ENCODE data around the gene CREB3L2.

CREB3L2 gene

GRCh38 chr7:137898839-137899721, 102.8 kb downstream of the CREB3L2 start:
- H3K36me3 ChIP-seq (ENCODE audit: low read length), result no peaks in the 10 kb centered on the region
- no peak overlapping the region for H3K4me2 ChIP-seq (ENCODE audit: low read depth, low read length, poor library complexity, severe bottlenecking)
- no peaks in the 10 kb centered on the region for H3K9me2 ChIP-seq (replicated peaks; ENCODE audit: insufficient read depth, low read length)
- TF ChIP-seq EZH2phosphoT487 (conservative IDR thresholded peaks at IDR 0.05; ENCODE audit: low read length), result no peak
- TF ChIP-seq, protein P1, sequence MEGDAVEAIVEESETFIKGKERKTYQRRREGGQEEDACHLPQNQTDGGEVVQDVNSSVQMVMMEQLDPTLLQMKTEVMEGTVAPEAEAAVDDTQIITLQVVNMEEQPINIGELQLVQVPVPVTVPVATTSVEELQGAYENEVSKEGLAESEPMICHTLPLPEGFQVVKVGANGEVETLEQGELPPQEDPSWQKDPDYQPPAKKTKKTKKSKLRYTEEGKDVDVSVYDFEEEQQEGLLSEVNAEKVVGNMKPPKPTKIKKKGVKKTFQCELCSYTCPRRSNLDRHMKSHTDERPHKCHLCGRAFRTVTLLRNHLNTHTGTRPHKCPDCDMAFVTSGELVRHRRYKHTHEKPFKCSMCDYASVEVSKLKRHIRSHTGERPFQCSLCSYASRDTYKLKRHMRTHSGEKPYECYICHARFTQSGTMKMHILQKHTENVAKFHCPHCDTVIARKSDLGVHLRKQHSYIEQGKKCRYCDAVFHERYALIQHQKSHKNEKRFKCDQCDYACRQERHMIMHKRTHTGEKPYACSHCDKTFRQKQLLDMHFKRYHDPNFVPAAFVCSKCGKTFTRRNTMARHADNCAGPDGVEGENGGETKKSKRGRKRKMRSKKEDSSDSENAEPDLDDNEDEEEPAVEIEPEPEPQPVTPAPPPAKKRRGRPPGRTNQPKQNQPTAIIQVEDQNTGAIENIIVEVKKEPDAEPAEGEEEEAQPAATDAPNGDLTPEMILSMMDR (IDR thresholded peaks at IDR 0.05; ENCODE audit: insufficient read depth, low read length, poor library complexity, severe bottlenecking), result peak; percentile 33
- no peaks in the 10 kb centered on the region for H3K79me2 ChIP-seq (ENCODE audit: insufficient read depth, low read length)
- H3F3A ChIP-seq (ENCODE audit: insufficient read depth), result no peaks in the 10 kb centered on the region
- H3K9me3 ChIP-seq (ENCODE audit: insufficient read depth, low read length), result no peaks in the 10 kb centered on the region
- no peaks in the 10 kb centered on the region for H3K27me3 ChIP-seq (ENCODE audit: low read length)
- no peaks in the 10 kb centered on the region for H4K20me1 ChIP-seq (ENCODE audit: low read depth, low read length)
- no peak overlapping the region for H3K27ac ChIP-seq (ENCODE audit: low read depth, low read length)
- H2AFZ ChIP-seq (ENCODE audit: low read depth, low read length, severe bottlenecking), result no peak overlapping the region
- no peak overlapping the region for H3K9ac ChIP-seq (ENCODE audit: low read length)
- H3K4me3 ChIP-seq (ENCODE audit: insufficient read depth, low read length, poor library complexity, severe bottlenecking), result no peak overlapping the region

GRCh38 chr7:137895301-137896221, 106.3 kb downstream of the CREB3L2 start:
- Histone ChIP-seq H3K36me3 (ENCODE audit: low read length) (no peaks in the 10 kb centered on the region), H3K9ac (ENCODE audit: low read length) (no peak overlapping the region), H3K79me2 (ENCODE audit: insufficient read depth, low read length) (no peaks in the 10 kb centered on the region), H3K27me3 (ENCODE audit: low read length) (no peaks in the 10 kb centered on the region), H4K20me1 (ENCODE audit: low read depth, low read length) (no peaks in the 10 kb centered on the region), H3K4me2 (ENCODE audit: low read depth, low read length, poor library complexity, severe bottlenecking) (no peak overlapping the region), H3K4me3 (ENCODE audit: insufficient read depth, low read length, poor library complexity, severe bottlenecking) (no peak overlapping the region), H3K9me2 (replicated peaks; ENCODE audit: insufficient read depth, low read length) (no peaks in the 10 kb centered on the region), H3K9me3 (ENCODE audit: insufficient read depth, low read length) (no peaks in the 10 kb centered on the region), H2AFZ (ENCODE audit: low read depth, low read length, severe bottlenecking) (no peak overlapping the region), H3K27ac (ENCODE audit: low read depth, low read length) (no peak overlapping the region), H3F3A (ENCODE audit: insufficient read depth) (no peaks in the 10 kb centered on the region)
- TF ChIP-seq, protein P1 (IDR thresholded peaks at IDR 0.05; ENCODE audit: insufficient read depth, low read length, poor library complexity, severe bottlenecking), result no peak
- no peak for TF ChIP-seq EZH2phosphoT487 (conservative IDR thresholded peaks at IDR 0.05; ENCODE audit: low read length)

GRCh38 chr7:137893143-137893742, 108.6 kb downstream of the CREB3L2 start:
- no peak overlapping the region for H3K4me2 ChIP-seq (ENCODE audit: low read depth, low read length, poor library complexity, severe bottlenecking)
- H3K27me3 ChIP-seq (ENCODE audit: low read length), result no peaks in the 10 kb centered on the region
- no peak overlapping the region for H3K9ac ChIP-seq (ENCODE audit: low read length)
- H2AFZ ChIP-seq (ENCODE audit: low read depth, low read length, severe bottlenecking), result no peak overlapping the region
- no peak for TF ChIP-seq EZH2phosphoT487 (conservative IDR thresholded peaks at IDR 0.05; ENCODE audit: low read length)
- TF ChIP-seq, protein P1 (IDR thresholded peaks at IDR 0.05; ENCODE audit: insufficient read depth, low read length, poor library complexity, severe bottlenecking), result no peak
- no peaks in the 10 kb centered on the region for H3K36me3 ChIP-seq (ENCODE audit: low read length)
- no peaks in the 10 kb centered on the region for H3K9me2 ChIP-seq (replicated peaks; ENCODE audit: insufficient read depth, low read length)
- H3K9me3 ChIP-seq (ENCODE audit: insufficient read depth, low read length), result no peaks in the 10 kb centered on the region
- no peaks in the 10 kb centered on the region for H4K20me1 ChIP-seq (ENCODE audit: low read depth, low read length)
- no peaks in the 10 kb centered on the region for H3F3A ChIP-seq (ENCODE audit: insufficient read depth)
- H3K79me2 ChIP-seq (ENCODE audit: insufficient read depth, low read length), result no peaks in the 10 kb centered on the region
- H3K27ac ChIP-seq (ENCODE audit: low read depth, low read length), result no peak overlapping the region
- H3K4me3 ChIP-seq (ENCODE audit: insufficient read depth, low read length, poor library complexity, severe bottlenecking), result no peak overlapping the region

Data from SU-DHL-6 (cell line).